Measurements from ENCODE around the gene ZNF326.

DNA sequence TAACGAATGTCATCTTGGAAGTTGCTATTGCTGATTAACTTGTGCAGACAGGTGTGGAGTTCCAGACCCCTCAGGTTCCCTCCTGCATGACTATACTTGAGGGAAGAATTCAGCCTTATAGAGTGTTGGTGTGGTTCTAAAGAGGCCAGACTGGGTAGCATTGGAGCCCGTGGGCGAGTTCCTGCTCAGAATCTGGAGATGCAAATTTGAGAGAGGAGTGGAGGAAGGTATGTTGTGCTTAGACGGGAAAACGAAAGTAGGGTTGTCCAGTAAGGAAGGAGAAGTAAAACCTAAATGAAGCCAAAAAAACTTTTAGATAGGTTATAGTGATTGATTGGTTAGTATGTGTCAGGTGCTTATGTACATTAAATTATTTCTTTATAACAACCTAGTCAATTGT, 79.2 kb downstream of the ZNF326 start:
- TF ChIP-seq CTCF (IDR thresholded peaks at IDR 0.05), result no peak
- no peak for TF ChIP-seq POLR2A (IDR thresholded peaks at IDR 0.05)

All from adrenal gland (tissue), 5 donors.